Ureter (tissue), 1 donor: ENCODE data around the gene ADGRF1. TPM values are rescaled to one million over a fixed set of nuclear protein-coding genes. Genes with fewer than 3 reads are reported as not detected.
"Not testable (repeated sequence)": the region's sequence is repeated elsewhere in the genome, so short reads cannot be mapped to it uniquely, and the experiment has no call there.

ENCODE experiments used
- DNase-seq: peaks from one replicate; pipeline ENCODE4 v3.0.0-alpha.2; 2020; ENCODE audit warnings: low spot score
- total RNA-seq: library from RNA; stranded (reverse); gene quantifications from one replicate; pipeline ENCODE4 v1.2.4, GENCODE V29; 2023
- donor health status: DM: yes; HTN: yes; CAD: no.

The ADGRF1 gene
- total RNA-seq, 1 donor from 2014 or later, result 70.0 TPM

- DNase-seq, result no peak
Observed at GRCh38 chr6:47061309-47062300, 19.5 kb upstream of the ADGRF1 start.

GRCh38 chr6:47059216-47059885, 17.2 kb upstream of the ADGRF1 start:
- DNase-seq, result no peak

- DNase-seq, result no peak
Observed at GRCh38 chr6:47057830-47058540, 15.9 kb upstream of the ADGRF1 start.

GRCh38 chr6:47056832-47057231, 14.7 kb upstream of the ADGRF1 start:
- DNase-seq, result no peak

GRCh38 chr6:47054302-47054701, 12.2 kb upstream of the ADGRF1 start:
- DNase-seq, result not testable (repeated sequence)

- DNase-seq, result no peak
Observed at GRCh38 chr6:47048638-47049037, 6.5 kb upstream of the ADGRF1 start.

DNA sequence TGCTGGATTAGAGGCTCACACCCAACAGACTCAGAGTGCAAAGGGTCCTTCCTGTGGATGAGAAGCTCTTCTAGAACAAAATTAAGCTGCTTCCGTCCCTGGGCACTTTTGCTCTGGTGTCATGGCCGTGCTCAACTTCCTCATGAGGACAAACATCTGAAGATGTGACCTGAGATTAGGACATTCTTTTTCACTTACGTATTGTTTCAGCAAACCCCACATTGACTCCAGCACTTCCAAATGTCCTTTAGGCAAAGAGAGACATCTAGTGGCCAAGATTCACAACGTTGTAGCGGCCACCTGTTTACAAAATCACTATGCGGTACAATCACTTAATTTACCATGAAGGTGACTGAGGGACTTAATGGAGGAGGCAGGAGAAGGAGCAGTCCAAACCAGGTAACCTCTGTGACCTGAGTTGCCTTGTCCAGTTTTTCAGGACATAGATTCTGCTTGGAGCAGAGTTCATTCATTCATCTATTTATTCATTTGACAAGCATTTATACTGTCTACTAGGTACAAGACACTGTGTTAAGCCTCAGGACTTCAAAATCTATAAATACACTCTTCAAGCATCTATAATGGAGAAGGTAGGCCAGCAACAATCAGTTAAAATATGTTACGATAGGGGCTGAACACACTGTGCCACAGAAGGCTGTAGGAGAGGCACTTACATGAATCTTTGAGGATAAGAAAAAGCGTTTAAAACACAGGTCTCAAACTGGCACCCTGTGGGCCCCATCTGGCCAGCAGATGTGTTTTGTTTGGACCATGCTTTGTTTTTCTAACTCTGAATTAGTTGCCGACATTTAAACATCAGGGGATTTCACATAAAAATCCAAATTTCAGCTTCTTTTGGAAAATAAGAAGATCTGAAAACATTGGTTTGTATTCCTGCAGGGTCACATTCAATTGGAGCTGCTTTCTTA, 5.6 kb upstream of the ADGRF1 start:
- peak; percentile 52 for DNase-seq

DNA sequence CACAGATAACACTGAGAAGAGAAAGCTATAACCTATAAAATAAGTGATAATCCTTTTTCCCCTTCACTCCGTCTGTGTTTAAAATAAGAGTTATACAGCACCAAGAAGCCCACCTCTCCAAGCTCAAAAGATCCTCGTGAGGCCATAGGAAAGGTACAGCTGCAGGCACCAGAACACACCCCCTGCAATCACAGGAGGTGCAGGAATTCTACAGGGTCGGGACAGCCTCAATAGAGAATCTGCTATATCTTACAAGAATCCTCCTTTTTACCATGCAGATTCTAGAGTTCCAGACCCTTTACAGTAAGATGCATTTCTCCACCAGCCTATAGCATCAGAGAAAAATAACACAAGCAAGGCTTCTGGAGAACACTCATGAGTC, 5.0 kb upstream of the ADGRF1 start:
- DNase-seq, result no peak

DNA sequence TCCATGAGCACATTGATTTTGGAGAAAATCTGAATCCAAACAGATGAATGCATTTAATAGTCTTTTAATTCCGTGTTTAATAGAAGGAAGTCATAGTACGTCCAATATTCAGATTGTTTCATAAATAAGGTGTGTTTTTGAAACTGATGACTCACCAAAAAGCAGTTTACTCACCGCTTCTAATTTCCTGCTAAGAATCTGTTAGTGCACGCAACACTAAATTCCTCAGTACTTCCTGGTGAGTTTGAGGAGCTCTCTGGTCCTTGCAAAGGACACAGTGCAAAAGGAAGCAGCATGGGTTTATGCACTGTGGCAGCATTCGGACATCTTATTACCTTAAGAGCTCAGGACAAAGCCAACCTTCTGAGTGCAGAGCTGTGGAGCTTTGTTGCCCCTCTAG, 2.3 kb upstream of the ADGRF1 start:
- no peak for DNase-seq

- no peak for DNase-seq
Observed at GRCh38 chr6:47043286-47043685, 1.2 kb upstream of the ADGRF1 start.

DNA sequence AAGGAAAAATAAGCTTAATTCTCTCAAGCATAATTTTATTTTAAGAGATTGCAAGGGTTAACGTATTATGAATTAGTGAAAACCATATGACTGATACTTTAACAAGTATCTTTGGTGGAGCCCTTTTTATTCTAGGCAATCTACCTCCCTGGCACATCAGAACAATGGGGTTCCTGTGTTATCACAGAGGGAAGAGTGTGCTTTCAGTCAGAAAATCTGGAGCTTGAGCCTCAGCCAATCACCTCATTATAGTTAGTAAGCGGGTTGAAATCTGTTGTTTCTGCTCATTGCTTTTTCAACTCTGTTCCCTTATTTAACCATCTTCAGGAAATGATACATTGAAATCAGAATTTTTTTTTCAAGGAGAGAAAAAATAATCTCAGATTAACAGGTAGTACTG, 391 bp downstream of the ADGRF1 start:
- DNase-seq, result no peak

- DNase-seq, result peak; percentile 53
Observed at GRCh38 chr6:47034926-47035325, 7.2 kb downstream of the ADGRF1 start.

DNA sequence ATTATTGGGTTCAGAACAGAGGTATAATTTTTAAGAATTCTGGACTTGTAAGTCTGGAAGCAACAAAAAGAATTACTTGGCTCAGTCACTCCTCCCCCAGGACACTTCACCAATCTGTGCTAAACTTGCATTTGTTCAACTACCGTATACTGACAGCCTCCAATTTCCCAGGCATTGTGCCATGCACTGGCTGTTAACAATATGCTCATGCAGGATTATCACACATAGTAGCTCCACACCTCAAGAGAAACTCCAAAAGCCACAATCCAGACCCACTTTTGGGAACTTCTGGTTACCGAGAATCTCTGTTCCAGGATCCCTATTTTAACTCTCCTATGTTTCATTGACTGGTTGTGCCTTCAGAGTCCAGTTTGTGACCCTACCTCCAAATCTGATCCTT, 7.7 kb downstream of the ADGRF1 start:
- DNase-seq, result no peak

DNA sequence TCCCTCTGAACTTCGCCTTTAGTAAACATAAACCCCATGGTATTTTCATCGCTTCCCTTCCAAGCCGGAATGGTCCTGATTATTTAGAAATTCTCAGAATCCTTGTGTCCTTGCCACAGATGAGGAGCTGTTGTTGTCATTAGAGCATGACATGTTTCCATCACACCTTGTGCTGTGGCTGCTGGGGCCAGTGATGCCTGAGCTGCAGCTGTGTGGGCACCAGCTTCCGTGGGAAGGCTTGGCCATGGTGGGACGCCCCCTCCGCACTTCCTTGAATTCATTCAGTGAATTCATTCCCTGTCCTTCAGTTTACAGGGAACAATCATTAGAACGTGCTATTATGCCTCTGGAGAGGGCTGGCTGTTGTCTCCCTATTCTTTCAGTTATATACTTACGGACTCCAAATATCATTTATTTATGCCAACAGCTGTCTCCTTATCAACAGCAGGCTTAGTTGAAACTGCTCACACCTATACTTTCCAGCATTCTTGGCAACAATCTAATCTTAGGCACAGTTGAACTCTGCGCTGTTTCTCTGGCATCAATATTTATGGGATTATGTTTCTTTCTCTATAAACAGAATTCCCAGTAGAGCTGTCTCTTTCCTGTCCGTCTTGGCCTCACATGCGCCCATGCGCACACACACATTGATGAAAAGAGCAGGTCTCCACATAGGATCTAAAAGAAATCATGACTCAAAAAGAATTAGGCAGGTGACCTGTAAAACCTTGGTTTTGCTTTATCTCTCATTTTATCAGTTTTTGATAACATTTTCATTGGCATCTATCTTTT, 9.0 kb downstream of the ADGRF1 start:
- DNase-seq, result no peak

DNA sequence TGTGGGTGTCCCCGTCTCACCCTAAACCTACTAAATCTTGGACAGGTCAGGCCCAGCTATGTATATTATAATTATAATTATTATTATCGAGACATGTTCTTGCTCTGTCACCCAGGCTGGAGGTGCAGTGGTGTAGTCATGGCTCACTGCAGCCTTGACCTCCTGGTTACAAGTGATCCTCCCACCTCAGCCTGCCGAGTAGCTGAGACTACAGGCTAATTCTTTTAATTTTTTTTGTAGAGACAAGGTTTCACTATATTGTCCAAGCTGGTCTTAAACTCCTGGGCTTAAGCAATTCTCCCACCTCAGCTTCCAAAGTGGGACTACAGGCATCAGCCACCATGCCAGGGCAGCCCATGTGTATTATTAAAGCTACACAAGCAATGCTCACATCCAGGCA, 10.5 kb downstream of the ADGRF1 start:
- DNase-seq, result no peak

GRCh38 chr6:47029865-47030561, 12.1 kb downstream of the ADGRF1 start:
- no peak for DNase-seq

- DNase-seq, result no peak
Observed at GRCh38 chr6:47028835-47029360, 13.2 kb downstream of the ADGRF1 start.

DNA sequence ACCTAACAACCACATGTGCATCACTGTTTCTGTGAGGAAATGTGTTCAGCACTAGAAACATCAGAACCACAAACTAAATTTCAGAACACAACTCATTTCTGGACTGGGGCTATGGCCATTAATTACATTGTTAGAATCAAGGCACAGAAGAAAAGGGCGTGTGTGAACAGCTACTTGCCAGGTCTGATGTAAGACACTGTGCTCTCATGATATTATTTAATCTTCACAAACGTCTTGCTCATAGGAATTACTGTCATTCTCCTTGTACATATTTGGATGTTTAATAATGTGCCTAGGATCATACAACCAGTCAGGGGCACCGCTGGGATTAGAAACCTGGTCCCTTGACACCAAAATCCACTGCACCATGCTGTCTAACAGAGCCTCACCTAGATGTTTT, 14.8 kb downstream of the ADGRF1 start:
- DNase-seq, result no peak

- DNase-seq, result no peak
Observed at GRCh38 chr6:47026679-47027078, 15.5 kb downstream of the ADGRF1 start.

DNA sequence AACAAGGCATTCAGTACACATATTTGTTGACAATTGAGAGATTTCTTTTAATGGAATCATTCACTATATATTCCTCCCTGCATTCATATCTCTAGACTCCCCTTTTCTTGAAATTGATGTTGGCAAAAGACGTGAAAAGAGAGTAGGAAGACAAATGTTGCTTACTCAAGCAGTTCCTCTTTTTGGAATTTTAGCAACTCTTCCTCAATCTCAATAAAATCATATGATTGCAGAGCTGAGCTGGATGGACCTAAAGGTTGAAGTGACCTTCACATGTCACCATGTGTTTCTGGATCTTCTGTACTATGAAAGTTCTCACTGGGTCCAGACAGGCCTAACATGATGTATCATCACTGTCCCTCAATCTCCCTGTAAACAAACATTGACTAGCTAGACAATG, 18.6 kb downstream of the ADGRF1 start:
- no peak for DNase-seq
